ENCODE measurements around the gene GLIS2.
A peak's percentile ranks its signal among the peaks of the same experiment; 100 is the strongest.
"Not testable (repeated sequence)": the region's sequence is repeated elsewhere in the genome, so short reads cannot be mapped to it uniquely, and the experiment has no call there.

GLIS2 gene

DNA sequence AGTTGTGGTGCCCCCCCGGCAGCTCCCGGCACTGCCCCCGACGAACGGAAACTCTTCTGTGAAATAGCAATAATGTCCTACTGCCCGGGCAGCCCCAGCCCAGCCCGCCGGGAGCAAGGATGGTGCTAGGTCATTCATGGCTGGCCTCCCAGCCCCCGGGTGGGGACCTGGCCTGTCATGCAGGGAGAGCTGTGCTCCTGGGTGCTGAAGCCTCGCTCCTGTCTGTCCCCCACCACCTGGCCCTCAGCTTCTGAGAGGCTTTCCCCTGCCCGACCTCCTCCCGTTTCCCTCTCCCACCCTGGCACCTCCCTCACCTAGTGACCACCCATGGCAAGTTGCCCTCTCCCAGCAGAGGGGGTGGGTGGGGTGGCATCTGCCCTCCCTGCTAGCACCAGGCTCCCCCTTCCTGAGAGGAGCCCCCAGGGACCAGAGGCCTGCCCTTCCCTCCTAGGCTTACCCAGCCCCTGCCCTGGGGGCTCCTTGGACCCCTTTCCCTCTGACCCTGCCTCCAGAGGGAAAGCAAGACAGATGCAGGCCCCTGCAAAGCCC lies 21.7 kb downstream of the GLIS2 start:
- no peak for DNase-seq

- DNase-seq = no peak
These were observed 22.3 kb downstream of the GLIS2 start for GRCh38 chr16:4338125-4338582.

GRCh38 chr16:4338712-4339299 lies 22.9 kb downstream of the GLIS2 start:
- DNase-seq = no peak

GRCh38 chr16:4339455-4339854 lies 23.6 kb downstream of the GLIS2 start:
- no peak for DNase-seq

- no peak for DNase-seq
These were observed 24.0 kb downstream of the GLIS2 start for GRCh38 chr16:4339909-4340308.

- no peak for DNase-seq
These were observed 24.6 kb downstream of the GLIS2 start for GRCh38 chr16:4340443-4340842.

- DNase-seq = no peak
These were observed 25.4 kb downstream of the GLIS2 start for GRCh38 chr16:4341250-4341649.

DNA sequence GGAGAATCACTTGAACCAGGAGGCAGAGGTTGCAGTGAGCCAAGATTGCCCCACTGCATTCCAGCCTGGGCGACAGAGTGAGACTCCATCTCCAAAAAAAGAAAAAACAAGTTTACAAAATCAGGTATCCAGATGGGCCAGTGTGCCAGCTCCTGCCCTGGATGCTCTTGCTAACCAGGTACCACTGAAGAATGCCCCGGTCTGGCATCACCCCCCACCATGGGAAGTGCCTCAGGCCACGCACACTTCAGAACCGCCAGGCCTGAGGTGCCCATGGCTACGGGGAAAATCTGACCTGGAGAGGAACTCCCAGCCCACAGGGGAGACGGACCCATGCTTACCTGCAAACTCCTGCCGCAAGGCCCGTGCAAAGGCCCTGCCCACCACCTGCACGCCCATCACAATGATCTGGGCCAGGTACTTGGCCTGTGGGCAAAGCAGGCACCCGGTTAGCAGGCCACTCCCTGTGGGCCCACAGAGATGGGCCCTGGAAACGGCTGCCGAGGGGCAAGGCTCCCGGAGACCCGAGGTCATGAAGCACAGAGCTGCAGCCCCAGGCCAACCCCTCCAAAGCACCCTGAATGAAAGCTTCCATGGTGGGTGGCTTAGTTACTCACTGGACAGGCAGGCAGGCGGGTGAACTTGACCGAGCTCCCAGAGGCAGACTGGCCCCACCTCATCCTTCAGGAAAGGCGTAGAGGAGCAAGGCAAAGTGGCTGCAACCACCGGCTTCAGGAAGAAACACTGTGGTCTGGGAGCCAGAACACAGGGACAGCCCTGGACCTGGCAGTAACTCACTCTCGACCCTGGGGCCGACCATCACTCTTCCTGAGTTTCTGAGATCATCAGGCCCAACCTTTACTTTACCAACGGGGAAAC lies 27.2 kb downstream of the GLIS2 start:
- DNase-seq = no peak

DNA sequence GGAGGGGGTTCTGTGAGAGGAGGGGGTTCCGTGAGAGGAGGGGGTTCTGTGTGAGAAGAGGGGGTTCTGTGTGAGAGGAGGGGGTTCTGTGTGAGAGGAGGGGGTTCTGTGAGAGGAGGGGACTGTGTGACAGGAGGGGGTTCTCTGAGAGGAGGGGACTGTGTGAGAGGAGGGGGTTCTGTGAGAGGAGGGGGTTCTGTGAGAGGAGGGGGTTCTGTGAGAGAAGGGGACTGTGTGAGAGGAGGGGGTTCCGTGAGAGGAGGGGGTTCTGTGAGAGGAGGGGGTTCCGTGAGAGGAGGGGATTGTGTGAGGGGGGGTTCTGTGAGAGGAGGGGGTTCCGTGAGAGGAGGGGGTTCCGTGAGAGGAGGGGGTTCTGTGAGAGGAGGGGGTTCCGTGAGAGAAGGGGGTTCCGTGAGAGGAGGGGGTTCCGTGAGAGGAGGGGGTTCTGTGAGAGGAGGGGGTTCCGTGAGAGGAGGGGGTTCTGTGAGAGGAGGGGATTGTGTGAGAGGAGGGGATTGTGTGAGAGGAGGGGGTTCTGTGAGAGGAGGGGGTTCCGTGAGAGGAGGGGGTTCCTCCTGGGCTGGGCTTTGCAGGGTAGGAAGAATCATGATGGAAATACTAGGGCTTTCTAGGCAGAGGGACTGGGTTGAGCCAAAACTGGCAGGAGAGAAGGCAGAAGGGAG lies 28.6 kb downstream of the GLIS2 start:
- DNase-seq = not testable (repeated sequence)

DNA sequence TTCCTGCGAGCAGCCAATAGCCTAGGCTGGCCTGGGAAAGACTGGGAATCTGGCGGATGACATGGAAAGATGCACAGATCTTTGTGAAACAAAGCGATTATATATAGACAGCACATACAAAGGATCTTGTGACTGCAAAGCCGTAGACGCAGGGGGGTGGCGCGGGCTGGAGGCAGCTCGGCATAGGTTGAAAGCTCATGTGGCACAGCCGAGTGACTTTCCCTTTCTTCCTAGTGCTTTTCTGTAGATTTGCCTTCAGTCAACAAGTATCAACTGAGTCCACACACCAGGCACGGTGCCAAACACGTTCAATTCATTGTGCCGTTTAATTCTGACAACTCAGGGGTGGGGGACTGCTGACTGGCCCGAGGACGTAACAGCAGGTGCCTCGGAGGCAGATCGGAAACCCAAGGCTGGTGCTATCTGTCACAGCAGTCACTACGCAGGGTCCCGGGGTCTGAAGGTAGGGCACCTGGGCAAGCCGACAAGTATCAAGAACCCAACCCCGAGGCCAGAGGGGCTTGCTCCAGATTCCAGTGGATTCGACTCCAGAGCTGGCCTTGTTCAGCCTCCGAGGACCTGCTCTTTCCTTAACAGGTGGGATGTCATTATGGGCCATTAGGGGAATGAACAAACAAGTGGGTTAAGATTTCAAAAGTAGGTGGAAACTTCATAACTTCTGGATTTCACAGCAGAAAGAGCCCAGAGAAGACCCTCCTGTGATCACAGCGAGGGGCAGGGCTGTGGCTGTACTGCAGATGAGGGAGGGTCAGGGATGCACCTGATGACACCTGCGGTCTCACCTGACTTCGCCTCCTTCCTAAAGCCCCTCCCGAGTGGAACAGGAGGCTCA lies 29.3 kb downstream of the GLIS2 start:
- DNase-seq = peak; percentile 11

DNA sequence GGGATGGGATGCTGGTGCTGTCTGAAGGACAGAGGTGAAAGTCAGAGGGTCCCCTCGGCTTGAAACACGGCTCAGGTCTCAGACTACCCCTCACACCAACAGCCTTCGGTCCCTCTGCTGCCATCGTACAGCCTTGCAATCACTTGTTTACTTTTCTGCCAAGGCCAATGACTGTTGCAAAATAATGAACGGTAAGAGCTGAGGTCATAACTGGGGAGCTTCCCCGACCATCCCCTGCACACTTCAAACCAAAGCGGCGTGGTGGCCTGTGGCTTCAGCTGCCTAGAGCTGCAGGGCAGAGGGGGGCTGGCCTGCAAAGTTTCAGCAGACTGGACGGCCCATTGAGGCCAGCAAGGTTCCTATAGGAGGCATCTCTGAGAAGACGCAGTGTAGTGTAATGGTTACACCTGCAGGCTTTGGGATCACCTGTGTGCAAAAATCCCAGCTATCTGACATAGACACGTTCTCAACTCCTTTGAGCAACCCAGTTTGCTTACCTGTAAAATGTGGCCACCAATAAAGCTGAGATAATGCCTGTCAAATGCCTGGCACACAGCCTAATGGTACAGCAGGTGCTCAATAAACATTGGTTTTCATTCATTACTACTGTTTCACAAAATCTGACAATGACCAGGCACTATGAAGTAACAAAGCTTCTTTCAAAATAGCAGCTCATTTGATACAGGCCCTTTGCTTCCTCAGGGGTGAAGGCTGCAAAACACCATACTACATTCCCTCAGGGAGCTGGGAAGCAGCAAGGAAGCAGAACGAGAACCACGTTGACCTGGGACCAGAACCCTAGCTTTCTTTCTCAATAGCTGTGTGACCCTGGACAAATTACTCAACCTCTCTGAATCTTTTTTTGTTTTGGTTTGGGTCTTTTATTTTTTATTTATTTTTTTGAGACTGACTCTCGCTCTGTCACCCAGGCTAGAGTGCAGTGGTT lies 30.2 kb downstream of the GLIS2 start:
- DNase-seq = no peak

GRCh38 chr16:4347010-4347409 lies 31.1 kb downstream of the GLIS2 start:
- no peak for DNase-seq

GRCh38 chr16:4347765-4348509 lies 32.1 kb downstream of the GLIS2 start:
- DNase-seq = no peak

- no peak for DNase-seq
These were observed 33.5 kb downstream of the GLIS2 start for GRCh38 chr16:4349332-4349731.

GRCh38 chr16:4350365-4350786 lies 34.5 kb downstream of the GLIS2 start:
- DNase-seq = no peak

DNA sequence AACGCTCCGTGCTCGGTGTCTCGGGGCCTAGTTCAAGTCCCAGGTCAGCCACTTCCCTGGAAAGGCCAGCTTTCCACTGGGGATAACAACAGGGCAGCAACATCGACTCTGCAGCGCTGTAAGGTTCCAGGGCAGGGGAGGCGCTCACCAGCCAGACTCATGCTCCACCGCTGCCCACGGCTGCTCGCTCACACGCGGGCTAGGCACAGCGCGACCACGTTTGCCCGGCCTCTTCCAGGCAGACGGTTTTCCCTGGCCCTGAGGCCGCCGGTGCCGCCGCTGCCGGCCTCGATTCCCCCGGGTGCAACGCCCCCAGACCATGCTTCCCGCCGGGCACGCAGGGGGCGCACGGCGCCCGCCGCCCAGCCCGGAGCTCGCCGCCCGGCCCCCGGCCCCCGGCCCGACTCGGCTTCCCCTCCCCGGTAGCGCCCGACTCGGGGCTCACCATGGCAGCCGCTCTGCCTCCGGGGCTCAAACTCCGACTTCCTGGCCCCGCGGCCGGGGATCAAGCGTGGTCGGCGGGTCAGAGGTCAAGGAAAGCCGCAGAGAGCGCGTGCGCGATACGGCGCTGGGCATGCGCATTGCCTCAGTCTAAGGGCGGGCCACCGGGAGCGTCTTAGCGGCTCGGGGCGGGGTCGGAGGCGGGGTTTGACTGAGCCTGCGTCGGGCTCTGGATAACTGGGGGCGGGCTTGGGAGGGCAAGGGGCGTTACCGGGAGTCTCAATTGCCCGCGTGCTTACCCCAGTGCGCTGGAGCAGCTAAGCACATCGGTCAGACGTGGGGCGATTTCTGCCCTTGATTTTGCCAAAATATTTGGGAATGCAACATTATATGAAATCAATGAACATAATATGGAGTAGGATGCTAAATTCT lies 35.2 kb downstream of the GLIS2 start, which contains the start of gene PAM16:
TSS of gene PAM16 (minus strand) at position 535 of the 873 bp plus-strand sequence. CDS start at position 448, 87 bp downstream.
- DNase-seq = peak; percentile 93

GRCh38 chr16:4351880-4352279 lies 36.0 kb downstream of the GLIS2 start:
- DNase-seq = peak; percentile 74

DNA sequence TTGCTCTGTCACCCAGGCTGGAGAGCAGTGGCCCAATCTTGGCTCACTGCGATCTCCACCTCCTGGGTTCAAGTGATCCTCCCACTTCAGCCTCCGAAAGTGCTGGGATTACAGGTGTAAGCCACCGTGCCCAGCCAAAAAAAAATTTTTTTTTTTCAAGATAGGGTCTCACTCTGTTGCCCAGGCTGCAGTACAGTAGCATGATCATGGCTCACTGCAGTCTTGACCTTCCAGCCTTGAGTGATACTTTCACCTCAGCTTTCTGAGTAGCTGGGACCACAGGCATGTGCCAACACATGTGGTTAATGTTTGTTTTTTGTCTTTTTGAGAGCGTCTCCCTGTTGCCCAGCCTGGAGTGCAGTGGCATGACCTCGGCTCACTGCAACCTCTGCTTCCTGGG lies 37.0 kb downstream of the GLIS2 start:
- DNase-seq = no peak

- DNase-seq = no peak
These were observed 37.8 kb downstream of the GLIS2 start for GRCh38 chr16:4353675-4354074.

Measured in HCEC 1CT (cell line).